ENCODE measurements around the gene DLG4.

DLG4 gene

GRCh38 chr17:7219812-7220592 is at the start of gene DLG4, which contains the start of gene ACADVL:
DLG4 (minus strand) TSS chr17:7219836.
ACADVL (plus strand) TSS chr17:7219938; CDS start chr17:7219985, 47 bp downstream.
- no peak for DNase-seq (ENCODE audit: low read depth)

GRCh38 chr17:7266784-7267183 is 47.1 kb upstream of the DLG4 start:
- no peak for DNase-seq (ENCODE audit: low read depth)

GRCh38 chr17:7263801-7264078 is 44.1 kb upstream of the DLG4 start:
- DNase-seq (ENCODE audit: low read depth) = no peak

GRCh38 chr17:7262935-7263800 is 43.5 kb upstream of the DLG4 start:
- no peak for DNase-seq (ENCODE audit: low read depth)

- DNase-seq (ENCODE audit: low read depth) = no peak
Observed at GRCh38 chr17:7262192-7262934, 42.7 kb upstream of the DLG4 start, which contains the start of gene CLDN7. CLDN7 (minus strand) TSS chr17:7262478; CDS start chr17:7262043, 435 bp downstream.

GRCh38 chr17:7261379-7262191 is 41.9 kb upstream of the DLG4 start:
- DNase-seq (ENCODE audit: low read depth) = no peak

GRCh38 chr17:7260651-7261378 is 41.2 kb upstream of the DLG4 start:
- no peak for DNase-seq (ENCODE audit: low read depth)

- no peak for DNase-seq (ENCODE audit: low read depth)
Observed at GRCh38 chr17:7260151-7260550, 40.5 kb upstream of the DLG4 start.

- no peak for DNase-seq (ENCODE audit: low read depth)
Observed at GRCh38 chr17:7259555-7259889, 39.9 kb upstream of the DLG4 start.

GRCh38 chr17:7258731-7259554 is 39.3 kb upstream of the DLG4 start:
- no peak for DNase-seq (ENCODE audit: low read depth)

GRCh38 chr17:7256766-7257456 is 37.3 kb upstream of the DLG4 start:
- DNase-seq (ENCODE audit: low read depth) = no peak

- DNase-seq (ENCODE audit: low read depth) = no peak
Observed at GRCh38 chr17:7254511-7254910, 34.9 kb upstream of the DLG4 start.

- DNase-seq (ENCODE audit: low read depth) = no peak
Observed at GRCh38 chr17:7253082-7253481, 33.4 kb upstream of the DLG4 start.

- DNase-seq (ENCODE audit: low read depth) = peak; percentile 87
Observed at GRCh38 chr17:7252176-7253043, 32.8 kb upstream of the DLG4 start, which contains the start of gene ELP5. ELP5 (plus strand) TSS chr17:7252215; CDS start chr17:7252551, 336 bp downstream.

GRCh38 chr17:7251661-7252175 is 32.1 kb upstream of the DLG4 start, which contains the start of gene CTDNEP1:
CTDNEP1 (minus strand) TSS chr17:7251734; CDS start chr17:7251296, 438 bp downstream.
- DNase-seq (ENCODE audit: low read depth) = peak; percentile 99

GRCh38 chr17:7250695-7251627 is 31.3 kb upstream of the DLG4 start:
- no peak for DNase-seq (ENCODE audit: low read depth)

GRCh38 chr17:7249830-7250229 is 30.2 kb upstream of the DLG4 start:
- DNase-seq (ENCODE audit: low read depth) = no peak
